ENCODE results near the gene IRAK2. TPM values are rescaled to one million over a fixed set of nuclear protein-coding genes. Genes with fewer than 3 reads are reported as not detected.

IRAK2 gene
- total and polyA plus RNA-seq, 10 donors = 1.4 to 11.8 (median 7.9) TPM

DNA sequence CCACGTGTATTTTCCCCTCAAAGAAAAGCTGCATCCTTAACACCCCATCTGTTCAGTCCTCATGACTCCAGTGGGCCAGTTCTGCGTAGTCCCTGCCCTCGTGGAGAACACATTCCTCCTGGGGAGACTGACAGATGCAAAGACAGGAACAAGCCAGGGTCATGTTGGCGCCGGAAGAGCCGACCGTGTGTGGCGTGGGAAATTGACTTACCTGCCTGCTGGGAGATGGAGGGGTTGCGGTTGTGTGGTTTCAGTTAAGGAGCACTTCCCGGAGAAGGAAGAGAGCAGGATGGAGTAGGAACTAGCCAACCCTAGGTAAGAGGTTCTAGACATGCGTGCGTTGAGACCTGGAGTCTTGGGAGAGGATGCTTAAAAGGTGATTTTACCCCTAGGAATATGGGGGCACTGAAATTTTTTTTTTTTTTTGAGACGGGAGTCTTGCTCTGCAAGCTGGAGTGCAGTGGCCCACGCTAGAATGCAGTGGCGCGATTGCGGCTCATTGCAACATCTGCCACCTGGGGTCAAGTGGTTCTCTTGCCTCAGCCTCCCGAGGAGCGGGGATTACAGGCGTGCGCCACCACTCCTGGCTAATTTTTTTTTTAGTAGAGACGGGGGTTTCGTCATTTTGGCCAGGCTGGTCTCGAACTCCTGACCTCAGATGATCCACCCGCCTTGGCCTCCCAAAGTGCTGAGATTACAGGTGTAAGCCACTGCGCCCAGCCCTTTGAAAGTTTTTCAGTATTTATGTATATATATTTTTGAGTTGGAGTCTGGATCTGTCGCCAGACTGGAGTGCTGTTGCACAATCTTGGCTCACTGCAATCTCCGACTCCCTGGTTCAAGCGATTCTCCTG is 21.8 kb upstream of the IRAK2 start:
- Histone ChIP-seq H3K36me3 (peaks cover 0 to 35% (median 15%) of the 10 kb centered on the region in 6 donors), H3K4me1 (peaks cover 35 to 66% (median 55%) of the 10 kb centered on the region in 6 donors), H3K4me3 (peak overlapping the region; percentile 54 to 96 (median 84)), H3K9me3 (no peaks in the 10 kb centered on the region), H3K27ac (peak overlapping the region in 7 of 8 donors; percentile 93 to 99 (median 96)), H3K27me3 (replicated peaks in 1 of 7) (no peaks in the 10 kb centered on the region)
- intact Hi-C loops (cut with DNase I; ENCODE audit: low total_unique reads) = no loop called here
- 45 to 71% (median 54%) methylated on average over 25 to 29 of the region's 29 CpGs for WGBS, 5 donors
- TF ChIP-seq CTCF (IDR thresholded peaks at IDR 0.05 in 8 of 11, conservative IDR thresholded peaks at IDR 0.05 in 3 of 11) = no peak
- TF ChIP-seq POLR2A (IDR thresholded peaks at IDR 0.05) = no peak
- no peak for TF ChIP-seq POLR2AphosphoS5 (IDR thresholded peaks at IDR 0.05)
- no peak for DNase-seq

GRCh38 chr3:10145685-10146084 is 19.0 kb upstream of the IRAK2 start:
- 44 to 55% (median 52%) methylated on average over 4 of the region's 4 CpGs for WGBS, 5 donors
- intact Hi-C loops (cut with DNase I; ENCODE audit: low total_unique reads) = no loop called here
- no peaks in the 10 kb centered on the region for H3K9me3 ChIP-seq
- H3K27ac ChIP-seq = peak overlapping the region in 3 of 8 donors; percentile 39 to 99 (median 57)
- peaks cover 35 to 85% (median 64%) of the 10 kb centered on the region in 6 donors for H3K4me1 ChIP-seq
- no peak for TF ChIP-seq POLR2AphosphoS5 (IDR thresholded peaks at IDR 0.05)
- TF ChIP-seq CTCF (IDR thresholded peaks at IDR 0.05 in 8 of 11, conservative IDR thresholded peaks at IDR 0.05 in 3 of 11) = no peak
- no peak for TF ChIP-seq POLR2A (IDR thresholded peaks at IDR 0.05)
- peak overlapping the region in 1 of 8 donors; percentile 33 for H3K4me3 ChIP-seq
- peaks cover 0 to 61% (median 36%) of the 10 kb centered on the region in 6 donors for H3K36me3 ChIP-seq
- no peak for DNase-seq
- H3K27me3 ChIP-seq (replicated peaks in 1 of 7) = no peaks in the 10 kb centered on the region

- Histone ChIP-seq H3K9me3 (no peaks in the 10 kb centered on the region), H3K4me1 (peaks cover 19 to 56% (median 40%) of the 10 kb centered on the region in 6 donors), H3K27me3 (replicated peaks in 1 of 7) (no peaks in the 10 kb centered on the region), H3K27ac (peak overlapping the region in 3 of 8 donors; percentile 10 to 55 (median 45)), H3K4me3 (no peak overlapping the region), H3K36me3 (peaks cover 0 to 93% (median 68%) of the 10 kb centered on the region in 6 donors)
- 66 to 84% (median 75%) methylated on average over 8 of the region's 8 CpGs for WGBS, 5 donors
- DNase-seq = no peak
- peak in 1 of 3 donors; percentile 21 for TF ChIP-seq POLR2AphosphoS5 (IDR thresholded peaks at IDR 0.05)
- no peak for TF ChIP-seq CTCF (IDR thresholded peaks at IDR 0.05 in 8 of 11, conservative IDR thresholded peaks at IDR 0.05 in 3 of 11)
- intact Hi-C loops (cut with DNase I; ENCODE audit: low total_unique reads) = no loop called here
These were observed 15.5 kb upstream of the IRAK2 start for GRCh38 chr3:10149226-10149625.

- H3K36me3 ChIP-seq = peaks cover 0 to 99% (median 73%) of the 10 kb centered on the region in 6 donors
- DNase-seq = no peak
- no peaks in the 10 kb centered on the region for H3K9me3 ChIP-seq
- H3K4me1 ChIP-seq = peaks cover 3 to 38% (median 22%) of the 10 kb centered on the region in 6 donors
- no peak overlapping the region for H3K27ac ChIP-seq
- intact Hi-C loops (cut with DNase I; ENCODE audit: low total_unique reads) = no loop called here
- H3K4me3 ChIP-seq = no peak overlapping the region
- no peak for TF ChIP-seq CTCF (IDR thresholded peaks at IDR 0.05 in 8 of 11, conservative IDR thresholded peaks at IDR 0.05 in 3 of 11)
- TF ChIP-seq POLR2A (IDR thresholded peaks at IDR 0.05) = no peak
- no peak for TF ChIP-seq POLR2AphosphoS5 (IDR thresholded peaks at IDR 0.05)
- 72 to 91% (median 89%) methylated on average over 6 of the region's 6 CpGs for WGBS, 5 donors
- no peaks in the 10 kb centered on the region for H3K27me3 ChIP-seq (replicated peaks in 1 of 7)
These were observed 13.7 kb upstream of the IRAK2 start for GRCh38 chr3:10150987-10151386.
